ENCODE results near the gene CSTPP1.

DNA sequence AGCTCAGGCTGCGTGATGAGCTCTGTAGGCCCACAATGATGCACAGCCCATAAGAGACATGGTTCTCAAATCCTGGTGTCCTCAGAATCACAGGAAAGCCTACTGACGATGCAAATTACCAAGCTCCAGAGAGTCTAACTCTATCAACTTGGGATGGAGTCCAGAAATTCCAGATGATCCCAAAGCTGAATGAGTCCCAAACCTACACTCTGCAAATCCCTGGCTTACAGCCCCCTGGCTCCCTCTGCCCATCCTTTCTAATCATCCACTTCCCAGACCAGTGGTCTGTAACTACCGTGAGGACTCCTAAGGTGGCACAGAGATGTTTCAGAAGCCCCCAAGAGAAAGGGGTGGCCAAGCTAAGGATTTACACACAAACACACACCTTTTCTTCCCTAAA lies 226.6 kb downstream of the CSTPP1 start:
- TF ChIP-seq POLR2AphosphoS5 (IDR thresholded peaks at IDR 0.05; ENCODE audit: low read depth, low read length) = no peak
- no peak for TF ChIP-seq RAD21 (IDR thresholded peaks at IDR 0.05 in 1 of 2, conservative IDR thresholded peaks at IDR 0.05 in 1 of 2; ENCODE audit: low read depth in 2 of 2, low read length in 2 of 2)
- no peak for TF ChIP-seq CBX8 (IDR thresholded peaks at IDR 0.05; ENCODE audit: borderline replicate concordance, low read depth, low read length)
- TF ChIP-seq PHF8 (conservative IDR thresholded peaks at IDR 0.05; ENCODE audit: low read depth, low read length) = no peak
- TF ChIP-seq, protein P1, sequence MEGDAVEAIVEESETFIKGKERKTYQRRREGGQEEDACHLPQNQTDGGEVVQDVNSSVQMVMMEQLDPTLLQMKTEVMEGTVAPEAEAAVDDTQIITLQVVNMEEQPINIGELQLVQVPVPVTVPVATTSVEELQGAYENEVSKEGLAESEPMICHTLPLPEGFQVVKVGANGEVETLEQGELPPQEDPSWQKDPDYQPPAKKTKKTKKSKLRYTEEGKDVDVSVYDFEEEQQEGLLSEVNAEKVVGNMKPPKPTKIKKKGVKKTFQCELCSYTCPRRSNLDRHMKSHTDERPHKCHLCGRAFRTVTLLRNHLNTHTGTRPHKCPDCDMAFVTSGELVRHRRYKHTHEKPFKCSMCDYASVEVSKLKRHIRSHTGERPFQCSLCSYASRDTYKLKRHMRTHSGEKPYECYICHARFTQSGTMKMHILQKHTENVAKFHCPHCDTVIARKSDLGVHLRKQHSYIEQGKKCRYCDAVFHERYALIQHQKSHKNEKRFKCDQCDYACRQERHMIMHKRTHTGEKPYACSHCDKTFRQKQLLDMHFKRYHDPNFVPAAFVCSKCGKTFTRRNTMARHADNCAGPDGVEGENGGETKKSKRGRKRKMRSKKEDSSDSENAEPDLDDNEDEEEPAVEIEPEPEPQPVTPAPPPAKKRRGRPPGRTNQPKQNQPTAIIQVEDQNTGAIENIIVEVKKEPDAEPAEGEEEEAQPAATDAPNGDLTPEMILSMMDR (IDR thresholded peaks at IDR 0.05; ENCODE audit: control extremely low read depth in 1 of 3, insufficient read depth in 1 of 3, low read depth in 1 of 3, low read length in 3 of 3) = no peak
- no peak for TF ChIP-seq GABPA (IDR thresholded peaks at IDR 0.05; ENCODE audit: borderline replicate concordance, insufficient read depth, low read length)
- no peak for TF ChIP-seq POLR2A (IDR thresholded peaks at IDR 0.05; ENCODE audit: control extremely low read depth in 1 of 2, low read depth in 2 of 2, low read length in 2 of 2)
- TF ChIP-seq, protein P2, sequence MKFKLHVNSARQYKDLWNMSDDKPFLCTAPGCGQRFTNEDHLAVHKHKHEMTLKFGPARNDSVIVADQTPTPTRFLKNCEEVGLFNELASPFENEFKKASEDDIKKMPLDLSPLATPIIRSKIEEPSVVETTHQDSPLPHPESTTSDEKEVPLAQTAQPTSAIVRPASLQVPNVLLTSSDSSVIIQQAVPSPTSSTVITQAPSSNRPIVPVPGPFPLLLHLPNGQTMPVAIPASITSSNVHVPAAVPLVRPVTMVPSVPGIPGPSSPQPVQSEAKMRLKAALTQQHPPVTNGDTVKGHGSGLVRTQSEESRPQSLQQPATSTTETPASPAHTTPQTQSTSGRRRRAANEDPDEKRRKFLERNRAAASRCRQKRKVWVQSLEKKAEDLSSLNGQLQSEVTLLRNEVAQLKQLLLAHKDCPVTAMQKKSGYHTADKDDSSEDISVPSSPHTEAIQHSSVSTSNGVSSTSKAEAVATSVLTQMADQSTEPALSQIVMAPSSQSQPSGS (IDR thresholded peaks at IDR 0.05; ENCODE audit: low read length) = no peak
- TF ChIP-seq SP4 (IDR thresholded peaks at IDR 0.05; ENCODE audit: low read length) = no peak
- no peak for TF ChIP-seq KDM5A (IDR thresholded peaks at IDR 0.05; ENCODE audit: low read length)
- no peak for TF ChIP-seq YY1 (IDR thresholded peaks at IDR 0.05; ENCODE audit: low read depth, low read length)
- TF ChIP-seq BRCA1 (IDR thresholded peaks at IDR 0.05; ENCODE audit: low read depth, low read length) = no peak
